Testis (tissue), 3 donors: ENCODE data around the gene LGI2. TPM values are rescaled to one million over a fixed set of nuclear protein-coding genes. Genes with fewer than 3 reads are reported as not detected.

Experiments used
- DNase-seq: peaks from one replicate; pipeline ENCODE4 v3.0.0-alpha.2; 2019
- H3K27ac ChIP-seq, 2 donors: fragments of 200-600 bp; sonication (generic); one replicate each; pipeline ENCODE4 v1.5.1; 2019
- H3K27me3 ChIP-seq: fragments of 200-600 bp; sonication (generic); one replicate; pipeline ENCODE4 v1.5.1; 2019
- H3K36me3 ChIP-seq: fragments of 200-600 bp; sonication (generic); one replicate; pipeline ENCODE4 v1.5.1; 2017; ENCODE audit warnings: low read depth; ENCODE audit errors: missing control alignments
- H3K4me1 ChIP-seq: fragments of 200-600 bp; sonication (generic); one replicate; pipeline ENCODE4 v1.5.1; 2019
- H3K4me3 ChIP-seq, 2 donors: fragments of 200-600 bp; sonication (generic); one replicate each; pipeline ENCODE4 v1.5.1; 2017 to 2019
- H3K9me3 ChIP-seq: fragments of 200-600 bp; sonication (generic); one replicate; pipeline ENCODE4 v1.5.1; 2017
- POLR2A ChIP-seq: fragments of 450-650 bp; IDR thresholded peaks from one replicate; pipeline ENCODE4 v1.6.1; 2017; ENCODE audit warnings: antibody characterized with exemption, mild to moderate bottlenecking, moderate library complexity
- intact Hi-C: fragments of 100-400 bp; cut with DNase I; formaldehyde crosslinking; loops from one replicate; pipeline ENCODE4 v1.15.1; 2023; ENCODE audit warnings: low total_unique reads
- polyA plus RNA-seq: library from polyadenylated mRNA; stranded (reverse); fragments of 350-450 nt; fragmentation: Illumina TruSeq; extraction: RNeasy Lipid Tissue Mini Kit (QIAGEN cat#74804); gene quantifications from one replicate; pipeline ENCODE4 v1.2.3, GENCODE V29; 2014; ENCODE audit warnings: low read depth, low replicate concordance; ENCODE audit not compliant: insufficient read depth
- total RNA-seq, 2 donors: library from RNA; depleted of rRNA; stranded (reverse); fragments of >200 nt; gene quantifications; one replicate each; pipeline ENCODE4 v1.2.3, GENCODE V29; 2016
- TF ChIP-seq, protein P1 (sequence below), 3 experiments: fragments of 450-650 bp in 2 of 3; fragments of 200-600 bp in 1 of 3; sonication (generic) in 1 of 3; IDR thresholded peaks; one replicate each; pipeline ENCODE4 v1.5.1; 2016 to 2019; ENCODE audit warnings: antibody characterized with exemption in 3 of 3, mild to moderate bottlenecking in 2 of 3, moderate library complexity in 1 of 3

Gene LGI2
- total and polyA plus RNA-seq, 3 donors from 2014 or later, result 0.74 to 3.4 (median 0.87) TPM

DNA sequence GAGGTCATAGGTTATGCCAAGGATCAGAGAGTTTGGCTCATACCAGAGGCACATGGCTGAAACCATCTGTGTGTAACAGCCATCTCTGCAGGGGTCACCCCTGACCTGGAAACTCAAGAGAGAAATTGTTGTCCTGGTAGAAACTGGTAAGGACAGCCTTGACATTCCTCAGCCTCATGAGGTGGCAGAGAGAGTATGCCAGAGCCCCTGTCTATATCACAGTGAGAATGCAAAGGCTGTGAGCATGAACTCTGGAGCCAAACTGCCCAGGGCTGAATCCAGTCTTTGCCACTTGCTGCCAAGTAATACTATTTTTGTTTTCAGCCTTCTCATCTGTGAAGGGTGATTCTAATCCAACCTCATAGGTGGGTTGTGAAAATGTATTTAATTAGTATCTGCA is 80.8 kb downstream of the LGI2 start:
- intact Hi-C loops, result no loop called here
- no peak for DNase-seq
- no peak overlapping the region for H3K4me3 ChIP-seq
- H3K36me3 ChIP-seq, result no peaks in the 10 kb centered on the region
- H3K27me3 ChIP-seq, result no peaks in the 10 kb centered on the region
- no peak overlapping the region for H3K27ac ChIP-seq
- no peaks in the 10 kb centered on the region for H3K9me3 ChIP-seq
- TF ChIP-seq, protein P1, sequence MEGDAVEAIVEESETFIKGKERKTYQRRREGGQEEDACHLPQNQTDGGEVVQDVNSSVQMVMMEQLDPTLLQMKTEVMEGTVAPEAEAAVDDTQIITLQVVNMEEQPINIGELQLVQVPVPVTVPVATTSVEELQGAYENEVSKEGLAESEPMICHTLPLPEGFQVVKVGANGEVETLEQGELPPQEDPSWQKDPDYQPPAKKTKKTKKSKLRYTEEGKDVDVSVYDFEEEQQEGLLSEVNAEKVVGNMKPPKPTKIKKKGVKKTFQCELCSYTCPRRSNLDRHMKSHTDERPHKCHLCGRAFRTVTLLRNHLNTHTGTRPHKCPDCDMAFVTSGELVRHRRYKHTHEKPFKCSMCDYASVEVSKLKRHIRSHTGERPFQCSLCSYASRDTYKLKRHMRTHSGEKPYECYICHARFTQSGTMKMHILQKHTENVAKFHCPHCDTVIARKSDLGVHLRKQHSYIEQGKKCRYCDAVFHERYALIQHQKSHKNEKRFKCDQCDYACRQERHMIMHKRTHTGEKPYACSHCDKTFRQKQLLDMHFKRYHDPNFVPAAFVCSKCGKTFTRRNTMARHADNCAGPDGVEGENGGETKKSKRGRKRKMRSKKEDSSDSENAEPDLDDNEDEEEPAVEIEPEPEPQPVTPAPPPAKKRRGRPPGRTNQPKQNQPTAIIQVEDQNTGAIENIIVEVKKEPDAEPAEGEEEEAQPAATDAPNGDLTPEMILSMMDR (IDR thresholded peaks at IDR 0.05), result no peak
- TF ChIP-seq POLR2A, result no peak
- H3K4me1 ChIP-seq, result no peaks in the 10 kb centered on the region

Other genes with a start within 250 kb of the LGI2 start
- 100 to 1,000 TPM; 354 to 355 TPM for gene SOD3, start 235.4 kb downstream of the LGI2 start, total RNA-seq
- 136 TPM for gene SOD3, start 235.4 kb downstream of the LGI2 start, polyA plus RNA-seq
- gene CCDC149, start 117.9 kb downstream of the LGI2 start, total RNA-seq, result 10 to 100 TPM; 12.6 to 17.2 TPM
- gene CCDC149, start 117.9 kb downstream of the LGI2 start, polyA plus RNA-seq, result 9.4 TPM
- 10 to 100 TPM; 18.2 to 18.3 TPM for gene SEPSECS, start 129.5 kb upstream of the LGI2 start, total RNA-seq
- 12.7 TPM for gene SEPSECS, start 129.5 kb upstream of the LGI2 start, polyA plus RNA-seq
- 10 to 100 TPM; 18.9 to 19.9 TPM for gene PI4K2B, start 203.1 kb upstream of the LGI2 start, total RNA-seq
- gene PI4K2B, start 203.1 kb upstream of the LGI2 start, polyA plus RNA-seq, result 11.5 TPM